Thoracic aorta (tissue), 2 donors: ENCODE data around the gene UBE2K. TPM values are rescaled to one million over a fixed set of nuclear protein-coding genes. Genes with fewer than 3 reads are reported as not detected.

ENCODE experiments used
- ATAC-seq: fragments of 150-250 bp; one replicate; pipeline ENCODE4 v1.8.0; 2017; ENCODE audit warnings: low read depth; ENCODE audit not compliant: insufficient number of reproducible peaks, low FRiP score
- DNase-seq: peaks from one replicate; pipeline ENCODE4 v3.0.0-alpha.2; 2020; ENCODE audit warnings: low spot score
- H3K27ac ChIP-seq, 2 donors: fragments of 200-600 bp; sonication (generic); 1 replicate in 1 of 2; 2 replicates in 1 of 2; pipeline ENCODE4 v1.5.1; 2016; ENCODE audit warnings: mild to moderate bottlenecking in 2 of 2, moderate library complexity in 2 of 2
- H3K27me3 ChIP-seq: fragments of 200-600 bp; sonication (generic); replicated peaks from 2 replicates; pipeline ENCODE4 v1.6.0; 2016; ENCODE audit warnings: mild to moderate bottlenecking; ENCODE audit not compliant: insufficient read depth
- H3K36me3 ChIP-seq: fragments of 200-600 bp; sonication (generic); one replicate; pipeline ENCODE4 v1.5.1; 2016
- H3K4me1 ChIP-seq, 2 donors: fragments of 200-600 bp; sonication (generic); 1 replicate in 1 of 2; 2 replicates in 1 of 2; pipeline versions ENCODE4 v1.5.1 to v1.6.0; 2016; ENCODE audit warnings: low read depth in 2 of 2, mild to moderate bottlenecking in 1 of 2; ENCODE audit not compliant: control insufficient read depth in 1 of 2
- H3K4me3 ChIP-seq: fragments of 200-600 bp; sonication (generic); 2 replicates; pipeline ENCODE4 v1.5.1; 2016; ENCODE audit warnings: mild to moderate bottlenecking
- H3K9me3 ChIP-seq: fragments of 200-600 bp; sonication (generic); 2 replicates; pipeline ENCODE4 v1.5.1; 2016
- CTCF ChIP-seq: fragments of 200-600 bp; sonication (generic); IDR thresholded peaks from one replicate; pipeline ENCODE4 v1.5.1; 2019; ENCODE audit warnings: antibody characterized with exemption
- total RNA-seq, 2 donors: library from RNA; depleted of rRNA; stranded (reverse); fragments of >200 nt; gene quantifications; one replicate each; pipeline versions ENCODE4 v1.1.0 to v1.2.3, GENCODE V29; 2016

The UBE2K gene
- total RNA-seq, 2 donors from 2014 or later, result 28.8 to 39.2 TPM

GRCh38 chr4:39682138-39682537, 15.8 kb upstream of the UBE2K start:
- Histone ChIP-seq H3K36me3 (no peaks in the 10 kb centered on the region), H3K4me3 (no peak overlapping the region), H3K4me1 (no peaks in the 10 kb centered on the region), H3K9me3 (no peaks in the 10 kb centered on the region), H3K27me3 (no peaks in the 10 kb centered on the region), H3K27ac (no peak overlapping the region)
- DNase-seq, result no peak
- no peak for TF ChIP-seq CTCF
- ATAC-seq, result no peak

DNA sequence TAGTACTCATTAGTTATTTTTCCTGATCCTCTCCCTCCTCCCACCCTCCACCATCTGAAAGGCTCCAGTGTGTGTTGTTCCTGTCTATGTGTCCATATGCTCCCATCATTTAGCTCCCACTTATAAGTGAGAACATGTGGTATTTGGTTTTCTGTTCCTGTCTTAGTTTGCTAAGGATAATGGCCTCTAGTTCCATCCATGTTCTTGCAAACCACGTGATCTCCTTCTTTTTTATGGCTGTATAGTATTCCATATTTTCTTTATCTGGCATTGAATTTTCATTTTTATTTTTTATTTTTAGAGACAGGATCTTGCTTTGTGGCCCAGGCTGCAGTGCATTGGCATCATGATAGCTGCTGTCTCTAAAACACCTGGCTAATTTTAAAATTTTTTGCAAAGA, 11.9 kb upstream of the UBE2K start:
- TF ChIP-seq CTCF, result no peak
- ATAC-seq (no peak), DNase-seq (no peak)
- Histone ChIP-seq H3K27ac (no peak overlapping the region), H3K4me3 (no peak overlapping the region), H3K9me3 (no peaks in the 10 kb centered on the region), H3K36me3 (no peaks in the 10 kb centered on the region), H3K4me1 (no peaks in the 10 kb centered on the region), H3K27me3 (no peaks in the 10 kb centered on the region)

DNA sequence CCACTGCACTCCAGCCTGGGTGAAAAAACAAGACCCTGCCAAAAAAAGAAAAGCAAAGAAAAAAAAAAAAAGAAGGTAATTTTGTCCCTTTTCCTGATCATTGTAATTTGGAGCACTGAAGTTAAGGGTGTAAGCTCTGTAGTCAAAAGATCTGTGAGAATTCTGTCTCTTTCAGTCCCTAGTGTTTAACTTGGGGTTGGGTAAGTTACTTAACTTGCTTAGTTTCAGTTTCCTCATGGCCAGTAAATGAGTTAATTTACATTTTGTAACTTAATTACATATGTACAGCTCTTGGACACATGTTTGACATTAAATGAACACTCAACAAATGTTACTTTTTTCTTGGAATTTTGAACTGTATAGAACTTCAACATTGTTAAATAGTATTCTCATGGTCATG, 10.9 kb upstream of the UBE2K start:
- DNase-seq (no peak), ATAC-seq (no peak)
- Histone ChIP-seq H3K4me1 (no peaks in the 10 kb centered on the region), H3K36me3 (no peaks in the 10 kb centered on the region), H3K27me3 (no peaks in the 10 kb centered on the region), H3K4me3 (no peak overlapping the region), H3K27ac (no peak overlapping the region), H3K9me3 (no peaks in the 10 kb centered on the region)
- no peak for TF ChIP-seq CTCF

DNA sequence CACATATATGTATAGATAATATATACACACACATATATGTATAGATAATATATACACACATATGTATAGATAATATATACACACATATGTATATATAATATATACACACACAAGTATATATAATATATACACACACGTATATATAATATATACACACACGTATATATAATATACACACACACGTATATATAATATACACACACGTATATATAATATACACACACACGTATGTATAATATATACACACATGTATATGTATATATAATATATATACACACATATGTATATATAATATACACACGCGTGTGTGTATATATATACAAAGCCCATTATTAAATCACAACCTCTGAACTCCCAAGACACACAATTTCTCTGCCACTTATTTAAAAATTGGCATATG, 8.0 kb upstream of the UBE2K start:
- no peaks in the 10 kb centered on the region for H3K36me3 ChIP-seq
- H3K4me3 ChIP-seq, result no peak overlapping the region
- H3K4me1 ChIP-seq, result no peaks in the 10 kb centered on the region
- H3K27ac ChIP-seq, result no peak overlapping the region
- H3K9me3 ChIP-seq, result no peaks in the 10 kb centered on the region
- no peak for DNase-seq
- ATAC-seq, result no peak
- H3K27me3 ChIP-seq, result no peaks in the 10 kb centered on the region
- no peak for TF ChIP-seq CTCF

- Histone ChIP-seq H3K4me3 (peak overlapping the region; percentile 95), H3K27me3 (no peaks in the 10 kb centered on the region), H3K36me3 (no peaks in the 10 kb centered on the region), H3K4me1 (peaks cover 25 to 32% of the 10 kb centered on the region in 2 donors), H3K9me3 (no peaks in the 10 kb centered on the region), H3K27ac (peak overlapping the region; percentile 84 to 92)
- no peak for DNase-seq
- TF ChIP-seq CTCF, result no peak
- ATAC-seq, result peak; percentile 10
Observed at GRCh38 chr4:39698424-39699009, 581 bp downstream of the UBE2K start.
